H9 (cell line): ENCODE data around the gene XRCC6. TPM values are rescaled to one million over a fixed set of nuclear protein-coding genes. Genes with fewer than 3 reads are reported as not detected.

ENCODE experiments used
- DNase-seq: peaks from one replicate; pipeline ENCODE4 v3.0.0-alpha.2; 2017
- H2AFZ ChIP-seq: one replicate; pipeline ENCODE4 v1.6.1; 2013; ENCODE audit warnings: mild to moderate bottlenecking, low read length, control low read depth, moderate library complexity
- H2AK5ac ChIP-seq: 2 replicates; pipeline ENCODE4 v1.6.1; 2013; ENCODE audit warnings: low read length, control low read depth, mixed read lengths; ENCODE audit not compliant: insufficient read length
- H2BK120ac ChIP-seq: one replicate; pipeline ENCODE4 v1.6.1; 2013; ENCODE audit warnings: low read depth, mild to moderate bottlenecking, low read length, control low read depth, inconsistent platforms; ENCODE audit not compliant: poor library complexity, severe bottlenecking
- H2BK12ac ChIP-seq: 2 replicates; pipeline ENCODE4 v1.6.1; 2013; ENCODE audit warnings: low read length, control low read depth, mixed read lengths, low read depth; ENCODE audit not compliant: insufficient read length
- H2BK15ac ChIP-seq: 2 replicates; pipeline ENCODE4 v1.6.1; 2013; ENCODE audit warnings: low read depth, low read length, control low read depth
- H2BK20ac ChIP-seq: one replicate; pipeline ENCODE4 v1.6.1; 2013; ENCODE audit warnings: low read depth, mild to moderate bottlenecking, low read length, control low read depth, inconsistent platforms; ENCODE audit not compliant: poor library complexity, severe bottlenecking
- H2BK5ac ChIP-seq: 2 replicates; pipeline ENCODE4 v1.6.1; 2013; ENCODE audit warnings: low read length, control low read depth, mixed read lengths; ENCODE audit not compliant: insufficient read length
- H3K14ac ChIP-seq: 2 replicates; pipeline ENCODE4 v1.6.1; 2013; ENCODE audit warnings: low read length, control low read depth; ENCODE audit not compliant: insufficient read depth
- H3K18ac ChIP-seq: 2 replicates; pipeline ENCODE4 v1.6.1; 2013; ENCODE audit warnings: low read depth, mild to moderate bottlenecking, mixed read lengths, low read length, control low read depth; ENCODE audit not compliant: insufficient read length
- H3K23ac ChIP-seq: 2 replicates; pipeline ENCODE4 v1.6.1; 2013; ENCODE audit warnings: low read length, control low read depth, mixed read lengths, low read depth; ENCODE audit not compliant: insufficient read length
- H3K23me2 ChIP-seq: 2 replicates; pipeline ENCODE4 v1.6.1; 2013; ENCODE audit warnings: low read depth, mild to moderate bottlenecking, mixed read lengths, low read length, control low read depth; ENCODE audit not compliant: insufficient read length, poor library complexity, severe bottlenecking
- H3K27ac ChIP-seq: 2 replicates; pipeline ENCODE4 v1.5.1; 2013; ENCODE audit warnings: low read length, control low read depth, mixed read lengths, low read depth; ENCODE audit not compliant: insufficient read length
- H3K27me3 ChIP-seq: 2 replicates; pipeline ENCODE4 v1.6.1; 2013; ENCODE audit warnings: low read length, control low read depth, inconsistent platforms; ENCODE audit not compliant: insufficient read depth
- H3K4ac ChIP-seq: 2 replicates; pipeline ENCODE4 v1.6.1; 2013; ENCODE audit warnings: low read depth, mild to moderate bottlenecking, control low read depth, inconsistent platforms, low read length, moderate library complexity
- H3K4me1 ChIP-seq: 2 replicates; pipeline ENCODE4 v1.6.1; 2013; ENCODE audit warnings: low read length, control low read depth, inconsistent platforms; ENCODE audit not compliant: insufficient read depth
- H3K4me2 ChIP-seq: 2 replicates; pipeline ENCODE4 v1.6.1; 2013; ENCODE audit warnings: low read length, control low read depth, mixed read lengths; ENCODE audit not compliant: insufficient read length, insufficient read depth
- H3K56ac ChIP-seq: 2 replicates; pipeline ENCODE4 v1.6.1; 2013; ENCODE audit warnings: low read depth, mild to moderate bottlenecking, mixed read lengths, low read length, control low read depth; ENCODE audit not compliant: insufficient read length
- H3K79me1 ChIP-seq: 2 replicates; pipeline ENCODE4 v1.6.1; 2013; ENCODE audit warnings: low read depth, mild to moderate bottlenecking, moderate library complexity, low read length, control low read depth, inconsistent platforms; ENCODE audit not compliant: insufficient read depth, poor library complexity, severe bottlenecking
- H3K79me2 ChIP-seq: 2 replicates; pipeline ENCODE4 v1.6.1; 2013; ENCODE audit warnings: low read length, control low read depth, inconsistent platforms; ENCODE audit not compliant: insufficient read depth
- H3K9ac ChIP-seq: 2 replicates; pipeline ENCODE4 v1.6.1; 2013; ENCODE audit warnings: low read length, control low read depth, mixed read lengths; ENCODE audit not compliant: insufficient read length; ENCODE audit errors: extremely low read depth
- H3K9me3 ChIP-seq: one replicate; pipeline ENCODE4 v1.6.1; 2013; ENCODE audit warnings: low read depth, low read length, inconsistent platforms; ENCODE audit not compliant: control insufficient read depth
- H3T11ph ChIP-seq: one replicate; pipeline ENCODE4 v1.6.1; 2013; ENCODE audit warnings: mild to moderate bottlenecking, low read length, control low read depth, inconsistent platforms
- H4K20me1 ChIP-seq: one replicate; pipeline ENCODE4 v1.6.1; 2013; ENCODE audit not compliant: control insufficient read depth, insufficient read length, insufficient read depth
- H4K5ac ChIP-seq: 2 replicates; pipeline ENCODE4 v1.6.1; 2013; ENCODE audit warnings: low read depth, mild to moderate bottlenecking, mixed read lengths, low read length, control low read depth; ENCODE audit not compliant: insufficient read length
- H4K8ac ChIP-seq: replicated peaks from 2 replicates; pipeline ENCODE4 v1.6.1; 2013; ENCODE audit warnings: low read length, control low read depth, mixed read lengths, low read depth; ENCODE audit not compliant: insufficient read length
- H4K91ac ChIP-seq: 2 replicates; pipeline ENCODE4 v1.6.1; 2013; ENCODE audit warnings: low read depth, mild to moderate bottlenecking, moderate library complexity, mixed read lengths, low read length, control low read depth; ENCODE audit not compliant: insufficient read length
- H3K27ac Mint-ChIP-seq, 3 experiments: 2 replicates in 2 of 3; 3 replicates in 1 of 3; pipeline ENCODE4 v1.8.0; 2020 to 2021; ENCODE audit warnings: mixed read lengths in 3 of 3, mild to moderate bottlenecking in 1 of 3, moderate library complexity in 1 of 3
- H3K27me3 Mint-ChIP-seq: 2 replicates; pipeline ENCODE4 v1.8.0; 2021; ENCODE audit warnings: low read depth, mild to moderate bottlenecking, moderate library complexity, mixed read lengths
- H3K36me3 Mint-ChIP-seq, 3 experiments: 2 replicates in 2 of 3; 3 replicates in 1 of 3; pipeline ENCODE4 v1.8.0; 2020 to 2021; ENCODE audit warnings: low read depth in 3 of 3, mixed read lengths in 3 of 3; ENCODE audit not compliant: insufficient read depth in 1 of 3
- H3K4me1 Mint-ChIP-seq, 2 experiments: 2 replicates each; pipeline ENCODE4 v1.8.0; 2020; ENCODE audit warnings: mixed read lengths in 2 of 2
- H3K4me3 Mint-ChIP-seq, 2 experiments: 2 replicates in 1 of 2; 3 replicates in 1 of 2; pipeline ENCODE4 v1.8.0; 2020 to 2021; ENCODE audit warnings: mild to moderate bottlenecking in 2 of 2, mixed read lengths in 2 of 2, moderate library complexity in 1 of 2
- H3K9me3 Mint-ChIP-seq, 2 experiments: 2 replicates in 1 of 2; 3 replicates in 1 of 2; pipeline ENCODE4 v1.8.0; 2020; ENCODE audit warnings: mild to moderate bottlenecking in 2 of 2, mixed read lengths in 2 of 2, moderate library complexity in 1 of 2
- WGBS: extraction: QIAGEN DNeasy Blood & Tissue Kit; methylation state at CpG from one replicate; pipeline ENCODE4 v1.1.7; 2013; ENCODE audit warnings: missing lambda C conversion rate, low lambda C conversion rate, mixed read lengths; ENCODE audit not compliant: insufficient read length; ENCODE audit errors: extremely low coverage; 5-methylcytosine and 5-hydroxymethylcytosine counted together
- total RNA-seq: library from RNA; stranded (reverse); gene quantifications from 2 replicates; pipeline ENCODE4 v1.2.1, GENCODE V29; 2021
- TF ChIP-seq, protein P1 (sequence below): fragments of 200-600 bp; sonication (generic); conservative IDR thresholded peaks from 3 replicates; pipeline ENCODE4 v1.8.0; 2021; ENCODE audit warnings: antibody characterized with exemption, mild to moderate bottlenecking

Gene XRCC6
- total RNA-seq, 1 experiment from 2014 or later: 461 TPM

DNA sequence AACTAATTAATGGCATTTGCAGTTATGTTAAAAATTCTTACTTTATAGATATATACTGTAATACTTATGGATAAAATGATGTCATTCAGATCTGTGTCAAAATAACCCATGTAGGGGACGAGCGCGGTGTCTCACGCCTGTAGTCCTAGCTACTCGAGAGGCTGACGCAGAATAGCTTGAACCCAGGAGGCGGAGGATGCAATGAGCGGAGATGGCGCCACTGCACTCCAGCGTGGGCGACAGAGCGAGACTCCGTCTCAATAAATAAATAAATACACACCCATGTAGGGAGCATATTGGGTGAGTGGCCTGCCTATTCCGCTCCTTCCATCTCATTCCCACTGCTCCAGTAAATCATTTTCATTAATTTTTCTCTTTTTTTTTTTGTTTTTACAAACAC lies 60.5 kb downstream of the XRCC6 start:
- H2BK5ac ChIP-seq: no peak overlapping the region
- H3T11ph ChIP-seq: no peak overlapping the region
- Mint-ChIP-seq H3K27ac (no peak overlapping the region; a peak in 1 of 7 replicates), H3K36me3 (peaks cover 31 to 41% (median 32%) of the 10 kb centered on the region in 3 experiments; a peak in 6 of 7 replicates), H3K27me3 (no peaks in the 10 kb centered on the region), H3K4me3 (peak overlapping the region; percentile 97 to 99), H3K9me3 (no peaks in the 10 kb centered on the region), H3K4me1 (no peaks in the 10 kb centered on the region)
- no peak overlapping the region for H3K18ac ChIP-seq
- H2BK15ac ChIP-seq: no peak overlapping the region
- TF ChIP-seq, protein P1, sequence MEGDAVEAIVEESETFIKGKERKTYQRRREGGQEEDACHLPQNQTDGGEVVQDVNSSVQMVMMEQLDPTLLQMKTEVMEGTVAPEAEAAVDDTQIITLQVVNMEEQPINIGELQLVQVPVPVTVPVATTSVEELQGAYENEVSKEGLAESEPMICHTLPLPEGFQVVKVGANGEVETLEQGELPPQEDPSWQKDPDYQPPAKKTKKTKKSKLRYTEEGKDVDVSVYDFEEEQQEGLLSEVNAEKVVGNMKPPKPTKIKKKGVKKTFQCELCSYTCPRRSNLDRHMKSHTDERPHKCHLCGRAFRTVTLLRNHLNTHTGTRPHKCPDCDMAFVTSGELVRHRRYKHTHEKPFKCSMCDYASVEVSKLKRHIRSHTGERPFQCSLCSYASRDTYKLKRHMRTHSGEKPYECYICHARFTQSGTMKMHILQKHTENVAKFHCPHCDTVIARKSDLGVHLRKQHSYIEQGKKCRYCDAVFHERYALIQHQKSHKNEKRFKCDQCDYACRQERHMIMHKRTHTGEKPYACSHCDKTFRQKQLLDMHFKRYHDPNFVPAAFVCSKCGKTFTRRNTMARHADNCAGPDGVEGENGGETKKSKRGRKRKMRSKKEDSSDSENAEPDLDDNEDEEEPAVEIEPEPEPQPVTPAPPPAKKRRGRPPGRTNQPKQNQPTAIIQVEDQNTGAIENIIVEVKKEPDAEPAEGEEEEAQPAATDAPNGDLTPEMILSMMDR: no peak
- DNase-seq: no peak
- H3K79me2 ChIP-seq: peaks cover 20% of the 10 kb centered on the region; the same call in 1 of the 2 replicates
- no peaks in the 10 kb centered on the region for H3K4me1 ChIP-seq
- no peaks in the 10 kb centered on the region for H3K27me3 ChIP-seq
- no peak overlapping the region for H4K8ac ChIP-seq
- WGBS: no CpG with 5 or more reads among the region's 14 CpGs
- no peak overlapping the region for H4K91ac ChIP-seq
- H2AK5ac ChIP-seq: no peak overlapping the region
- H3K27ac ChIP-seq: no peak overlapping the region
- H3K9me3 ChIP-seq: no peaks in the 10 kb centered on the region
- H2BK20ac ChIP-seq: no peak overlapping the region
- H2BK12ac ChIP-seq: no peak overlapping the region
- H2BK120ac ChIP-seq: no peak overlapping the region
- H4K5ac ChIP-seq: no peak overlapping the region
- peak overlapping the region; percentile 55 for H3K4me2 ChIP-seq
- no peak overlapping the region for H3K56ac ChIP-seq
- no peak overlapping the region for H3K23ac ChIP-seq
- H3K14ac ChIP-seq: no peak overlapping the region
- H3K23me2 ChIP-seq: peaks cover 5% of the 10 kb centered on the region
- no peaks in the 10 kb centered on the region for H4K20me1 ChIP-seq
- no peak overlapping the region for H3K4ac ChIP-seq
- no peak overlapping the region for H2AFZ ChIP-seq
- no peak overlapping the region for H3K9ac ChIP-seq
- H3K79me1 ChIP-seq: peaks cover 4% of the 10 kb centered on the region
